Colonic mucosa (tissue), 4 donors: ENCODE results near the gene ZNF785. TPM values are rescaled to one million over a fixed set of nuclear protein-coding genes. Genes with fewer than 3 reads are reported as not detected.
A peak's percentile ranks its signal among the peaks of the same experiment; 100 is the strongest.

ENCODE experiments used
- DNase-seq: peaks from one replicate; pipeline ENCODE4 v3.0.0-alpha.2; 2020
- H3K27ac ChIP-seq: fragments of 200-600 bp; one replicate; pipeline ENCODE4 v1.8.0; 2021
- H3K27me3 ChIP-seq: fragments of 200-600 bp; one replicate; pipeline ENCODE4 v1.8.0; 2021
- H3K36me3 ChIP-seq: fragments of 200-600 bp; one replicate; pipeline ENCODE4 v1.8.0; 2021
- H3K4me1 ChIP-seq: fragments of 200-600 bp; one replicate; pipeline ENCODE4 v1.8.0; 2021; ENCODE audit warnings: mild to moderate bottlenecking
- H3K4me3 ChIP-seq: fragments of 200-600 bp; one replicate; pipeline ENCODE4 v1.8.0; 2021
- H3K9ac ChIP-seq, 2 donors: one replicate each; pipeline ENCODE4 v1.7.0; 2013; ENCODE audit warnings: control low read depth in 2 of 2, low read depth in 2 of 2, low read length in 2 of 2
- H3K9me3 ChIP-seq: fragments of 200-600 bp; one replicate; pipeline ENCODE4 v1.8.0; 2021
- intact Hi-C: fragments of 100-400 bp; cut with DNase I; formaldehyde crosslinking; loops from one replicate; pipeline ENCODE4 v1.14.1; 2022
- total RNA-seq, 2 donors: library from RNA; stranded (reverse); fragmentation: NEBNext Ultra II Directional in 1 of 2; extraction: Animal tissue kit (Norgen Biotek cat#: 25700) in 1 of 2; gene quantifications; one replicate each; pipeline ENCODE4 v1.2.1, GENCODE V29; 2021
- TF ChIP-seq, protein P1 (sequence below): fragments of 200-600 bp; IDR thresholded peaks from one replicate; pipeline ENCODE4 v1.8.0; 2022; ENCODE audit warnings: antibody characterized with exemption, mild to moderate bottlenecking
- donor health status: healthy.
- donor health status: DM: no; HTN: no; CAD: no.
- donor health status: DM: no; HTN: no; CAD: no.

ZNF785 gene
- total RNA-seq, 2 donors from 2014 or later = 12.7 to 13.3 TPM

DNA sequence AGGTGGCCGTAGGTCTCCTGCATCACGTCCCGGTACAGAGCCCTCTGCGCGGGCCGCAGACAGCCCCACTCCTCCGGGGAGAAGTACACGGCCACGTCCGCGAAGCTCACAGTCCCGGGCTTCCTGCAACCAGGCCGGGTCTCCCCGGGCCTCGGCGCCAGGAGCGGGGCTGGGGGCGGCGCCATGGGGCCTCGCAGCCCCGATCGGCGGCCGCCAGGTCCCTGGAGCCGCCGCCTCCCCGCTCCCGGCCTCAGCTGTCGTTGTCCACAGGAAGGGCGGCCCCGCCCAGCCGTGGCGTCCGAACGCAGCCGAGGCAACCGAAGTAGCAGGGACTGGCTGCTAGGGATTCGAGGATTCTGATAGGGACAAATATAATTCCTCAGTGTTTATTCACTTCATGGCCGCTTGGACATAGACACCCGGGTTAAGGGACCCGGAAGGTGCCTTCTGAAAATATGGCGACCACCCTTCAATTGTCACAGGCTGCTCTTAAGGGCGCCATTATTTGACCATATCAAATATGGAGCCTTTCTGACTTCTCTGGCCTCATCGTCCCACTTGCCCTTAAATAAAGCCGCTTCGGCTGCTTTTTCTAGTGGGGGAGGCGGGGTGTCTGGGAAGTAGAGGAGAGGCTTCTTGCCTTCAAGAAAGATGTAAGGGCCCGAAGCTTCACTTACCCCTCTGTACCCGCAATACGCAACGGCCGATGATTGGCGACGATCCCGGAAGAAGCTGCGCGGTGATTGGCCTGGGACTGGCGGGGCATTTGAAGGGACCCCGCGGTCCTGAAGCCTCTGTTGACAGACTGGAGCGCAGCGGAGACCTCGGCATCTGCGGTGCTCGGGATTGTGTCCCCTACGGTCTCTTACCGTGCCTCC, 13.8 kb downstream of the ZNF785 start, which contains the start of gene ZNF688:
Gene ZNF688, minus strand, starts transcription at position 270 of the 878 bp plus-strand sequence. Its CDS starts 85 bp downstream, at position 185.
- Histone ChIP-seq H3K4me3 (peak within 1 kb of the TSS; percentile 71), H3K4me1 (peaks cover 5% of the 10 kb centered on the region), H3K9me3 (no peaks in the 10 kb centered on the region), H3K27ac (peak within 1 kb of the TSS; percentile 99), H3K27me3 (no peaks in the 10 kb centered on the region), H3K36me3 (no peaks in the 10 kb centered on the region), H3K9ac (peak within 1 kb of the TSS; percentile 88 to 99)
- peak; percentile 96 for DNase-seq
- TF ChIP-seq, protein P1, sequence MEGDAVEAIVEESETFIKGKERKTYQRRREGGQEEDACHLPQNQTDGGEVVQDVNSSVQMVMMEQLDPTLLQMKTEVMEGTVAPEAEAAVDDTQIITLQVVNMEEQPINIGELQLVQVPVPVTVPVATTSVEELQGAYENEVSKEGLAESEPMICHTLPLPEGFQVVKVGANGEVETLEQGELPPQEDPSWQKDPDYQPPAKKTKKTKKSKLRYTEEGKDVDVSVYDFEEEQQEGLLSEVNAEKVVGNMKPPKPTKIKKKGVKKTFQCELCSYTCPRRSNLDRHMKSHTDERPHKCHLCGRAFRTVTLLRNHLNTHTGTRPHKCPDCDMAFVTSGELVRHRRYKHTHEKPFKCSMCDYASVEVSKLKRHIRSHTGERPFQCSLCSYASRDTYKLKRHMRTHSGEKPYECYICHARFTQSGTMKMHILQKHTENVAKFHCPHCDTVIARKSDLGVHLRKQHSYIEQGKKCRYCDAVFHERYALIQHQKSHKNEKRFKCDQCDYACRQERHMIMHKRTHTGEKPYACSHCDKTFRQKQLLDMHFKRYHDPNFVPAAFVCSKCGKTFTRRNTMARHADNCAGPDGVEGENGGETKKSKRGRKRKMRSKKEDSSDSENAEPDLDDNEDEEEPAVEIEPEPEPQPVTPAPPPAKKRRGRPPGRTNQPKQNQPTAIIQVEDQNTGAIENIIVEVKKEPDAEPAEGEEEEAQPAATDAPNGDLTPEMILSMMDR = no peak
- intact Hi-C loops = no loop called here

DNA sequence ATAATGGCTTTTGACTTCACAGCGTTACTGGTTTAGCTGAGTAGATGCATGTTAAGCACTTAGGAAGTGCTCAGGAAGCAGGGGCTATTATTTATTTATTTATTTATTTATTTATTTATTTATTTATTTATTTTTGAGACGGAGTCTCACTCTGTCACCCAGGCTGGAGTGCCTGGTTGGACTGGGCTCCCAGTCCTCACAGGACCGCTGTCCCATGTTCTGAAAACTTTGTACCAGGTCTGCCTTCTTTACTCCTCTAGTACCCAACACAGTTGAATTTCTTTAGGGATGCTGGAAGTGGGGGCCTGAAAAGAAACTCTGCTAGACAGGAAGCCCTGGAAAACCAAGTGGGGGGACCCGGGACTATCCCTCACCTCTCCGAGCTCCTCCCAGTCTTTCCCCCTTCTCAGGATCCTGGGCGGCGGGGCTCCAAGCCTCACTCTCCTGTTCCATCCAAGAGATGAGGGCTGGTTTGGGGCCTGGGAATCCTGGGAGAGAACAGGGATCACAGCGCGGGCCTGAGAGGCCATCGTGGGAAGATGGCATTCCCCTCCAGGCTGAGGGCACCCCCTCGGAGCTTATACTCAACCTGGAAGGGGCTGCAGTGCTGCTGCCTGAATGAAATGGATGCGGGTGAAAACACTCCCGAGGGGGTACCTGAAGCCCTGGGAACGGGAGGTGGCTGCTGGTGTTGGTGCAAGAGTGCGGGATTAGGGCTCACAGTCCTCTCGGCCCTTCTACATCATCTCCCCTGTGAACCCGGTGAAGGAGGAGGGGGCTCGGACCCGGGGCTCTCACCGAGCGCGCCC, 14.7 kb downstream of the ZNF785 start:
- no peak for DNase-seq
- Histone ChIP-seq H3K4me1 (peaks cover 5% of the 10 kb centered on the region), H3K36me3 (no peaks in the 10 kb centered on the region), H3K9me3 (no peaks in the 10 kb centered on the region), H3K27me3 (no peaks in the 10 kb centered on the region), H3K9ac (peak overlapping the region; percentile 88 to 99), H3K4me3 (peak overlapping the region; percentile 71), H3K27ac (peak overlapping the region; percentile 99)
- intact Hi-C loops = no loop called here
- TF ChIP-seq, protein P1 = no peak

DNA sequence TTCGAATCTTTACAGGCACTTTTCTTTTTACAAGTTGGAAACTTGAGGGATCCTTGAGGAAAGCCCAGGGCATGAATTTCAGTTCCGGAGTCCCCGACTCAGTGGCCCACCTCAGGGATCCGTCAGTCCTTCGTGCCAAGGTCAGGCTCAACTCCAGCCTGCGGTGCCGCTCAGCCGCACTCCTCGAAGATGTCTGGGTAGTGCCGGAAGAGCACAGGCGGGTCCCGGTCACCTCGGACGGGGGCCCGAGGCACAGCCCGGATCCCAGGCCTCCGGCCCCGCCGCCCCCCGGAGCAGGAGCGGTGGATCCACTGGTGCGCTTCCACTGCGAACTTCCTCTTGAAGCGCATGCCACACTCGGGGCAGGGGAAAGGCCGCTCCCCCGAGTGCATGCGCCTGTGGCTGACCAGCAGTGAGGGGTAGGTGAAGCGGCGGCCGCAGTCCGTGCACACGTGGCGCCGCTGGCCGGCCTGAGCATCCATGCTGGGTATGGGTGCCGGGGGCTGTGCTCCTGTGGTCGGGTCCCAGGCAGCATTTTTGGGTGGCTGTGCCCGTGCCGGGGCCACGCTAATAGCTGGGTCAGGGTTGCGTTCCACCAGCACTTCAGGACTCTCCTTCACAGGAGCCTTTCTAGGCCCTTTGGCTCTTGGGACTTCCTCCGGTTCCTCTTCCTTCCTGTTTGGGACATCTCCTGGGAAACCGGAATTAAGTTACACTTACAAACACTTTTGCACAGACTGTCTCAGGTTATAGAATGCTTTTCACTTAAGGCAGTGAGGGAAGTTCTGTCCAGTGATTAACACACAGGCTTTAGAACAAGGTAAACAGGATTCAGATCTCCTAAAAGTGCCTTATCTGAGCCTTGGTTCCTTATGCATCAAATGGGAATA, 15.5 kb downstream of the ZNF785 start:
- Histone ChIP-seq H3K4me3 (no peak overlapping the region), H3K9ac (no peak overlapping the region), H3K27me3 (no peaks in the 10 kb centered on the region), H3K36me3 (no peaks in the 10 kb centered on the region), H3K9me3 (no peaks in the 10 kb centered on the region), H3K4me1 (peaks cover 5% of the 10 kb centered on the region), H3K27ac (peak overlapping the region; percentile 99)
- TF ChIP-seq, protein P1 = no peak
- intact Hi-C loops = no loop called here
- DNase-seq = no peak

DNA sequence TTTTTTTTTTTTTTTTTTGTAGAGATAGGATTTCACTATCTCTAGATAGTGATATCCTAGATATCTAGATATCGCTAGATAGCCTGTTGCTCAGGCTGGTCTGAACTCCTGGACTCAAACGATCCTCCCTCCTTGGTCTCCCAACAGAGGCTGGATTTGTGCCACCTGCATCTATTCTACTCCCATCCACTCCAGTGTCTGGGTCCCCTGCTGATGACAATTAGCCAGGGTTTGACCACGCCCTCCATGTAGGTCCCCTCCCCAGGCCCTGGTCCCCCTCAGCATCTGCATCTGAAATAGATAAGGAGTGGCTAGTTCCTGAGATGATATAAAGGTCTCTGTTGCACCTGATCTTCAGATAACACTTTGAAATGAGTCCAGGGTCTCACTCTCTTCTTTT, 16.2 kb downstream of the ZNF785 start:
- no peaks in the 10 kb centered on the region for H3K36me3 ChIP-seq
- H3K9ac ChIP-seq = no peak overlapping the region
- intact Hi-C loops = no loop called here
- H3K27ac ChIP-seq = no peak overlapping the region
- TF ChIP-seq, protein P1 = no peak
- no peaks in the 10 kb centered on the region for H3K9me3 ChIP-seq
- no peak overlapping the region for H3K4me3 ChIP-seq
- H3K27me3 ChIP-seq = no peaks in the 10 kb centered on the region
- no peak for DNase-seq
- H3K4me1 ChIP-seq = peaks cover 5% of the 10 kb centered on the region
